PC-9 (cell line): ENCODE results near the gene ACTL8.

Source experiments
- EZH2 ChIP-seq: fragments of 200-600 bp; sonication (generic); IDR thresholded peaks from 2 replicates; pipeline ENCODE4 v1.8.0; 2017; ENCODE audit warnings: antibody characterized with exemption, low read depth
- TF ChIP-seq, protein P1 (sequence below): fragments of 200-600 bp; sonication (generic); conservative IDR thresholded peaks from 2 replicates; pipeline ENCODE4 v1.6.1; 2017; ENCODE audit warnings: mixed run types, antibody characterized with exemption, mild to moderate bottlenecking, moderate library complexity

DNA sequence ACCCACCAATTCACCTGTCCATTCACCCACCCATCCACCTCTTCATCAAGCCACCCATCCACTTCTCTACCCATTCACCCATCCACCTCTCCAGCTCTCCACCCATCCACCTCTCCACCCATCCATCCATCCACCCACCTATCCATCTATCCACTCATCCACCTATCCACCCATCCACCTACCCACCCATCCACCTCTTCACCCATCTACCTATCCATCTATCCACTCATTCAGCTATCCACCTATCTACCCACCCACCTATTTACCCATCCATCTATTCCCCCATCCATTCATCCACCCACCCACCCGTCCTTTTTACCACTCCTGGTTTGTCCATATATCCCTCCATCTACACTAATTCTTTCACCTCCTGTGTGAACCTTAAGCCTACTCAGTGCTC, 105.7 kb downstream of the ACTL8 start:
- TF ChIP-seq, protein P1, sequence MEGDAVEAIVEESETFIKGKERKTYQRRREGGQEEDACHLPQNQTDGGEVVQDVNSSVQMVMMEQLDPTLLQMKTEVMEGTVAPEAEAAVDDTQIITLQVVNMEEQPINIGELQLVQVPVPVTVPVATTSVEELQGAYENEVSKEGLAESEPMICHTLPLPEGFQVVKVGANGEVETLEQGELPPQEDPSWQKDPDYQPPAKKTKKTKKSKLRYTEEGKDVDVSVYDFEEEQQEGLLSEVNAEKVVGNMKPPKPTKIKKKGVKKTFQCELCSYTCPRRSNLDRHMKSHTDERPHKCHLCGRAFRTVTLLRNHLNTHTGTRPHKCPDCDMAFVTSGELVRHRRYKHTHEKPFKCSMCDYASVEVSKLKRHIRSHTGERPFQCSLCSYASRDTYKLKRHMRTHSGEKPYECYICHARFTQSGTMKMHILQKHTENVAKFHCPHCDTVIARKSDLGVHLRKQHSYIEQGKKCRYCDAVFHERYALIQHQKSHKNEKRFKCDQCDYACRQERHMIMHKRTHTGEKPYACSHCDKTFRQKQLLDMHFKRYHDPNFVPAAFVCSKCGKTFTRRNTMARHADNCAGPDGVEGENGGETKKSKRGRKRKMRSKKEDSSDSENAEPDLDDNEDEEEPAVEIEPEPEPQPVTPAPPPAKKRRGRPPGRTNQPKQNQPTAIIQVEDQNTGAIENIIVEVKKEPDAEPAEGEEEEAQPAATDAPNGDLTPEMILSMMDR: no peak
- no peak for TF ChIP-seq EZH2
